Measurements from ENCODE around the gene PTPRH.

PTPRH gene

DNA sequence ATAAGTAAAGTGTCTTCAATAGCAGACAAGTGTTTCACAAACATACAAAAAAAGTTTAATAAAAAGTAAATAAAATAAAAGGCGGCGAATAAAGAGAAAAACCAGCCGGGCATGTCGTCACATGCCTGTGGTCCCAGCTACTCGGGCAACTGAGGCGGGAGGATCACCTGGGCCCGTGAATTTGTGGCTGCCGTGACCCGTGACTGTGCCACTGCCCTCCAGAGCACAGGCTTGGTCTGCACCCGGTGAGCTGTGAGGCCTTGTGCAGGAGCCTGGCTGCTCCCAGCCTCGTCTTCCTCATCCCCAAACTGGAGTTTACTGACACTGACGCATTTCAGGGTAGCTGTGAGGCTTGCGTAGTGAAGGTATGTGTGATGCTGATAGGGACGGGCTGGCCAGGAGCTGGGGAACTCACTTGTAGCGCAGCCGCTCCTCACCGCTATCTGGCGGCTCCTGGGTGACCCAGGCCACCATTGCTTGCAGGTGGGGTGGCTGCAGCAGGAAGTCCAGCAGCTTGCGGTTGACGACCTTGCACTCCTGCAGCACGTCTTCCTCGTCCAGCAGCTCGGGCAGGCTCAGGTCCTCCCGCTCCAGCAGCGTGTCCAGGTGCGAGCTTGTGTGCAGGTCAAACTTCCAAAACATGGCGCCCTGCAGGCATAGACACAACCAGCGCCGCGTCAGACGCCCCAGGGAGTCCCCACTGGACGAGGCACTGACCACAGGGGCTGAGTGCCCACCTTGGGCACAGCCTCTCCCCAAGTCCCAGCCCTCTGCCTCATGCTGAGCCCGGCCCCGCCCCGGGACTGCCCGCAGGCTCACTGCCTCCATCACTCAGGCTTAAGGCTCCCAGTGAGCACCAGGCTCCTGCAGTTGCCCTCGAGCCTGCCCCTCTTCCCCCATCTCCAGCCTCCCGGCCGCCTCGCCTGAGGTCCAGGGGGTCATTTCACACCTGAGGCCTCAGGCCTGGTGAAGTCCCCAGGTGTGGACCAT is 37.5 kb upstream of the PTPRH start:
- TF ChIP-seq, protein P1, sequence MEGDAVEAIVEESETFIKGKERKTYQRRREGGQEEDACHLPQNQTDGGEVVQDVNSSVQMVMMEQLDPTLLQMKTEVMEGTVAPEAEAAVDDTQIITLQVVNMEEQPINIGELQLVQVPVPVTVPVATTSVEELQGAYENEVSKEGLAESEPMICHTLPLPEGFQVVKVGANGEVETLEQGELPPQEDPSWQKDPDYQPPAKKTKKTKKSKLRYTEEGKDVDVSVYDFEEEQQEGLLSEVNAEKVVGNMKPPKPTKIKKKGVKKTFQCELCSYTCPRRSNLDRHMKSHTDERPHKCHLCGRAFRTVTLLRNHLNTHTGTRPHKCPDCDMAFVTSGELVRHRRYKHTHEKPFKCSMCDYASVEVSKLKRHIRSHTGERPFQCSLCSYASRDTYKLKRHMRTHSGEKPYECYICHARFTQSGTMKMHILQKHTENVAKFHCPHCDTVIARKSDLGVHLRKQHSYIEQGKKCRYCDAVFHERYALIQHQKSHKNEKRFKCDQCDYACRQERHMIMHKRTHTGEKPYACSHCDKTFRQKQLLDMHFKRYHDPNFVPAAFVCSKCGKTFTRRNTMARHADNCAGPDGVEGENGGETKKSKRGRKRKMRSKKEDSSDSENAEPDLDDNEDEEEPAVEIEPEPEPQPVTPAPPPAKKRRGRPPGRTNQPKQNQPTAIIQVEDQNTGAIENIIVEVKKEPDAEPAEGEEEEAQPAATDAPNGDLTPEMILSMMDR (IDR thresholded peaks at IDR 0.05; ENCODE audit: unreplicated experiment in 3 of 3) = no peak
- Mint-ChIP-seq H3K27me3 (ENCODE audit: low read depth) (no peaks in the 10 kb centered on the region), H3K27ac (no peak overlapping the region), H3K36me3 (ENCODE audit: low read depth) (peaks cover 19% of the 10 kb centered on the region), H3K4me3 (no peak overlapping the region), H3K4me1 (no peaks in the 10 kb centered on the region), H3K9me3 (no peaks in the 10 kb centered on the region)

DNA sequence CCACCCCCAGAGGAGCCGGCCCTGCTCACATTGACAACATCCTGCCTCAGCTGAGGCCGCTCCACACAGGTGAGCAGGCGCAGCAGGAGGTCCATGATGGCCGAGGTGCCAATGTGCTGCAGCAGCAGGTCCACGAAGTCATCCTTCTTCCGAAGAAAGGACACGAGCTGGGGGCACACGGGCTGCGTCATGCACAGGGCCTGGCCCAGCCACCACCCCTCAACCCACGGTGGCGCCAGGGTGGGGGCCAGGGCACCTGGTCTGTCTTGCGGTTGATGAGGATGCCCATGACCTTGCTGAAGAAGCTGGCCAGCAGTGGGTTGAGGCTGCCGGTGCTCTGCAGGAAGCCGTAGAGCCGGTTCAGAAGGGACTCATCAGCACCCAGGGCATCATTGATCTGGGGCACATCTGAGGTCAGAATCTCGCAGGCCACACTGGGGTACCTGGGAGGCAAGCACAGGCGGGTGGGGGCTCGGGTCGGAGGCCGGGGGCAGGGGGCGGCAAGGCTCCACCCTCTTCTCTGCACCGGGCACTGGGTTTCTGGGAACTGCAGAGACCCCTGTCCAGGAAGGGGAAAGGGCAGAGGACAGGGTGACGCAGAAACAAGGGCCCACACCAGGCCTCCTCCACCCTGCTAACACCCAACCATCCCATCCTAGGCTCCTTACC is 36.1 kb upstream of the PTPRH start:
- no peak overlapping the region for H3K4me3 Mint-ChIP-seq
- peaks cover 22% of the 10 kb centered on the region for H3K36me3 Mint-ChIP-seq (ENCODE audit: low read depth)
- no peak overlapping the region for H3K27ac Mint-ChIP-seq
- no peaks in the 10 kb centered on the region for H3K4me1 Mint-ChIP-seq
- H3K27me3 Mint-ChIP-seq (ENCODE audit: low read depth) = no peaks in the 10 kb centered on the region
- H3K9me3 Mint-ChIP-seq = no peaks in the 10 kb centered on the region
- TF ChIP-seq, protein P1 (IDR thresholded peaks at IDR 0.05; ENCODE audit: unreplicated experiment in 3 of 3) = no peak

DNA sequence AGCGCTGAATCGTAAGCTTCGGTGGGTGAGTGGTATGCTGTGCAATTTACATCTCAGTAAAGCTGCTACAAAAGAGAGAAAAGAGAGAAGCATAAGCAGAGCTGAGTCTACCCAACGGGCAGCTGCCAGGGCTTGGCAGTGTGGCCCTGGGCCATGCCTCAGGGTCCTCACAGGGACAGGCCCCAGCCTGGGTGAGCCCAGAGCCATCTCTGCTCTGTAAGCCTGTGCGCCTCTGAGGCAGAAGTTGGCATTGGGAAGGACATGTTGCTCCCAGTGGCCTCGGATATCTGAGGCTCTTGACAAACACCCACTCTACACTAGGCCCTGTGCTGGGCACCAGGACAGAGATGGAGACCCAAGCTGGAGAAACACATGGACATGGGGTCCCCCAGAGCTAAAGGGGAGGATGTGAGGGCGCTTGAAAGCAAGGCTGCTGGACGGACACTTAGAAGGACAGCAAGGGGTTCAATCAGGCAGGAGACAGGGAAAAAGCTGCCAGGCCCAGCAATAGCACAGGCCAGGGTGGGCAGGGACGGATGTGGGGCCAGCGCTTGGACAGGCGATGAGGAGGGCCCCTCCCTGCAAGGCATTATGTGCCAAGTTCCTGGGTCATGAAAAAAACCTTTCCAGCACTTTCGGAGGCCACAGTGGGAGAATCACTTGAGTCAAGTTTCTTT is 34.8 kb upstream of the PTPRH start:
- H3K4me1 Mint-ChIP-seq = no peaks in the 10 kb centered on the region
- no peaks in the 10 kb centered on the region for H3K27me3 Mint-ChIP-seq (ENCODE audit: low read depth)
- no peak overlapping the region for H3K27ac Mint-ChIP-seq
- H3K9me3 Mint-ChIP-seq = no peaks in the 10 kb centered on the region
- TF ChIP-seq, protein P1 (IDR thresholded peaks at IDR 0.05; ENCODE audit: unreplicated experiment in 3 of 3) = no peak
- H3K36me3 Mint-ChIP-seq (ENCODE audit: low read depth) = peaks cover 27% of the 10 kb centered on the region
- H3K4me3 Mint-ChIP-seq = no peak overlapping the region

DNA sequence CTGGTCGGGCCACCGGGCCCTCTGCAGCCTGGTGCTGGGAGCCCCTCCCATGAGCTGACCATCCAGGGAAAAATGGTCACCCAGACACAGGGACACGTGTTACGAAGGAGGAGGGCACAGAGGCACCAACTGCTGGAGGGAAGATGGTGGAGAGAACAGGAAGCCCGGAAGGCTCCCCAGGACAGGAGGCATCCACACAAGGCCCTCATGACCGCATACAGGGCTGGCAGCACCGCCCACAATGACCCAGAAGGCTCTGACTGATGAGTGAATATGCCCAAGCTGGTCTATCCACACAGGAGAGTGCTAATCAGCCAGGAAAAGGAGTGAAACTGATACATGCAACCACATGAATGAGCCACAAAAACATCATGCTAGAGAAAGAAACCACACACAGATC is 33.2 kb upstream of the PTPRH start:
- Mint-ChIP-seq H3K4me1 (no peaks in the 10 kb centered on the region), H3K4me3 (no peak overlapping the region), H3K27me3 (ENCODE audit: low read depth) (no peaks in the 10 kb centered on the region), H3K36me3 (ENCODE audit: low read depth) (peaks cover 36% of the 10 kb centered on the region), H3K27ac (peak overlapping the region in 1 of 3 experiments; percentile 45), H3K9me3 (no peaks in the 10 kb centered on the region)
- TF ChIP-seq, protein P1 (IDR thresholded peaks at IDR 0.05; ENCODE audit: unreplicated experiment in 3 of 3) = no peak

DNA sequence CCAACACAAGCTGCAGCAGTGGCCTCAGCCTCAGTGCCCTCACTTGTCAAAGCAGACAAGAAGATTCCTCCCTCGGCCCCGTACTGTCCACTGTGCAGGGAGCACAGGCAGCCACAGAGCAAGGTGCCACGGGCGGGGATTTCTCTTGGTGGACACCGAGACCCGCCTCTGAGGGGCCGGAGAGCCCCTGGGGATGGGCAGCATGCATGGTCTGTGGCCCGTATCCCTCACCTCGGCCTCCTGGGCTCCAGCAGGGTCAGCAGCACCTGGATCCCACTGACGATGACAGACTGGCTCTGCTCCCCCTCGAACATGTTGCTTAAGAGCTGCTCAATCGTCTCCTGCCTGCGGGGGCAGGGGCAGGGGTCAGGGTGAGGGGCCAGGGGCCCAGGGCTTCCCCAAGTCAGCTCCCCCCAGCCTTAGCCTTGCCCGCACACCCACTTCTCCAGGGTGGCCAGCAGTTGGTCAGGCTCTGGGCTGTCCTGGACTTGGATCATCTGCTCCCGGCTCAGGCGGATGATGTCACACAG is 32.7 kb upstream of the PTPRH start:
- Mint-ChIP-seq H3K36me3 (ENCODE audit: low read depth) (peaks cover 41% of the 10 kb centered on the region), H3K4me1 (no peaks in the 10 kb centered on the region), H3K27ac (no peak overlapping the region), H3K27me3 (ENCODE audit: low read depth) (no peaks in the 10 kb centered on the region), H3K9me3 (no peaks in the 10 kb centered on the region), H3K4me3 (no peak overlapping the region)
- TF ChIP-seq, protein P1 (IDR thresholded peaks at IDR 0.05; ENCODE audit: unreplicated experiment in 3 of 3) = no peak

Measured in nephron (organoid).